Thoracic aorta (tissue), 2 donors: ENCODE results near the gene F13A1. TPM values are rescaled to one million over a fixed set of nuclear protein-coding genes. Genes with fewer than 3 reads are reported as not detected.

Source experiments
- ATAC-seq: fragments of 150-250 bp; one replicate; pipeline ENCODE4 v1.8.0; 2017; ENCODE audit warnings: low read depth; ENCODE audit not compliant: insufficient number of reproducible peaks, low FRiP score
- DNase-seq: peaks from one replicate; pipeline ENCODE4 v3.0.0-alpha.2; 2020; ENCODE audit warnings: low spot score
- H3K27ac ChIP-seq, 2 donors: fragments of 200-600 bp; sonication (generic); 1 replicate in 1 of 2; 2 replicates in 1 of 2; pipeline ENCODE4 v1.5.1; 2016; ENCODE audit warnings: mild to moderate bottlenecking in 2 of 2, moderate library complexity in 2 of 2
- H3K27me3 ChIP-seq: fragments of 200-600 bp; sonication (generic); replicated peaks from 2 replicates; pipeline ENCODE4 v1.6.0; 2016; ENCODE audit warnings: mild to moderate bottlenecking; ENCODE audit not compliant: insufficient read depth
- H3K36me3 ChIP-seq: fragments of 200-600 bp; sonication (generic); one replicate; pipeline ENCODE4 v1.5.1; 2016
- H3K4me1 ChIP-seq, 2 donors: fragments of 200-600 bp; sonication (generic); 1 replicate in 1 of 2; 2 replicates in 1 of 2; pipeline versions ENCODE4 v1.5.1 to v1.6.0; 2016; ENCODE audit warnings: low read depth in 2 of 2, mild to moderate bottlenecking in 1 of 2; ENCODE audit not compliant: control insufficient read depth in 1 of 2
- H3K4me3 ChIP-seq: fragments of 200-600 bp; sonication (generic); 2 replicates; pipeline ENCODE4 v1.5.1; 2016; ENCODE audit warnings: mild to moderate bottlenecking
- H3K9me3 ChIP-seq: fragments of 200-600 bp; sonication (generic); 2 replicates; pipeline ENCODE4 v1.5.1; 2016
- CTCF ChIP-seq: fragments of 200-600 bp; sonication (generic); IDR thresholded peaks from one replicate; pipeline ENCODE4 v1.5.1; 2019; ENCODE audit warnings: antibody characterized with exemption
- total RNA-seq, 2 donors: library from RNA; depleted of rRNA; stranded (reverse); fragments of >200 nt; gene quantifications; one replicate each; pipeline versions ENCODE4 v1.1.0 to v1.2.3, GENCODE V29; 2016

F13A1 gene
- total RNA-seq, 2 donors from 2014 or later = 156 to 228 TPM

DNA sequence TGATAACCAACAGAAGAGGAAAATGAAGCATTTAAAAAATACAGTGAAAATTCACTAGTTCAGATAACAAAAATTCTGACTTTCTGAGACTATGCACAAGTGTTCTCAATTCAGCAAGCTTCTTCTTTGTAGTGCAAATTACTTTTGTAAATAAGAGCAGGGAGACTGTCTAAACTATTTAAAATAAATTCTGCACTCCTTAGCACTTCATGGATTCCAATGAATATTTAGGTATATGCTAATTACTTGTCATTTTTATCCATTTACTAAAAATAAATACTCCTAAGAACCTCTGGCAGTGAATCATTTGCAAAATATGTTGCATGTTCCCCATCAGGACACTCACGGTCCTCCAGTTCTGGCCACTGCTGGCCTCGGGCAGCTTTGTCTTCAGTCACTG, 139.8 kb downstream of the F13A1 start:
- DNase-seq (no peak), ATAC-seq (no peak)
- Histone ChIP-seq H3K27ac (no peak overlapping the region), H3K36me3 (no peaks in the 10 kb centered on the region), H3K4me1 (no peaks in the 10 kb centered on the region), H3K27me3 (no peaks in the 10 kb centered on the region), H3K4me3 (no peak overlapping the region), H3K9me3 (no peaks in the 10 kb centered on the region)
- no peak for TF ChIP-seq CTCF

- ATAC-seq = no peak
- no peak for TF ChIP-seq CTCF
- no peak overlapping the region for H3K27ac ChIP-seq
- H3K4me3 ChIP-seq = no peak overlapping the region
- DNase-seq = no peak
- no peaks in the 10 kb centered on the region for H3K4me1 ChIP-seq
- H3K9me3 ChIP-seq = no peaks in the 10 kb centered on the region
- no peaks in the 10 kb centered on the region for H3K36me3 ChIP-seq
- no peaks in the 10 kb centered on the region for H3K27me3 ChIP-seq
These were observed 140.4 kb downstream of the F13A1 start for GRCh38 chr6:6179858-6180623.

DNA sequence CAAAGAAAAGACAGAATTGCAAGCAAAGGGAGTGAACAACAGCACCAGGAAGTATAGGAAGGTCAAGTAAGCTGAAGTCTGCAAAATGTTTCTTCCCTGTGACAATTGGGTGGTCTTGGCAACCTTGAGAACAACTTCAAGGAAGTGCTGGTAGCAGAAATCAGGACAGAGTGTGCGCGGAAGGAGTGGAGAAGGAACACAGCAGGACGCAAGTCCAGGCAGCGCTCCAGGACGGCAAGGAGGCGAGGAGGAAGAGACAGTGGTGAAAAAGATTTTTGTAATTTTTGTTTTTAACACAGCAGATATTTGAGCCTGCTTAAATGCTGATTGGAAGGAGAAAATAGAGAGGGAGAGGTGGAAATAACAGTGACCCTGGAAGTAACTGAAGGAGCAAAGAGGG, 141.7 kb downstream of the F13A1 start:
- ATAC-seq (no peak), DNase-seq (no peak)
- H3K4me1 ChIP-seq = no peaks in the 10 kb centered on the region
- no peaks in the 10 kb centered on the region for H3K9me3 ChIP-seq
- no peaks in the 10 kb centered on the region for H3K36me3 ChIP-seq
- no peaks in the 10 kb centered on the region for H3K27me3 ChIP-seq
- H3K27ac ChIP-seq = no peak overlapping the region
- H3K4me3 ChIP-seq = no peak overlapping the region
- no peak for TF ChIP-seq CTCF

- no peak for ATAC-seq
- H3K36me3 ChIP-seq = no peaks in the 10 kb centered on the region
- H3K4me1 ChIP-seq = no peaks in the 10 kb centered on the region
These were observed 142.7 kb downstream of the F13A1 start for GRCh38 chr6:6177754-6178153.

More at GRCh38 chr6:6177754-6178153, 142.7 kb downstream of the F13A1 start:
- H3K27me3 ChIP-seq = no peaks in the 10 kb centered on the region
- H3K4me3 ChIP-seq = no peak overlapping the region
- no peak for TF ChIP-seq CTCF
- no peaks in the 10 kb centered on the region for H3K9me3 ChIP-seq
- DNase-seq = no peak
- no peak overlapping the region for H3K27ac ChIP-seq
